ENCODE measurements around the gene DUSP10.

Gene DUSP10

DNA sequence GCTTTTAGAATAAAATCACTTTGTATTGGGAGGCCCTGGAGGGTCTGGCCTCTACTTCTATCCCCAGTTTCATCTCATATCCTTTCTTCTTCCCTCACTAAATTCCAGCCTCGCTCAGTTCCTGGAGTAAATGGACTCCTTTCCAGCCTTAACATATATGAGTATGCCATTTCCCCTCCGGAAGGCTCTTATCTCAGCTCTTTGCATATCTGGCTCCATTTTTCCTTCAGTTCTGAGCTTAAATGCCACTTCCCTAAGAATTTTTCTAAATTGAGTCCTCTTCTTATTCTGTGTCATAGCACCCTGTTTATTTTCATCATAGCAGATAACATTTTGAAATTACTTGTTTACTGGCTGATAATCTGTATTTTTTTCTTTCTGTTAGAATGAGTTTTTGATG lies 20.2 kb upstream of the DUSP10 start:
- DNase-seq, result no peak

DNA sequence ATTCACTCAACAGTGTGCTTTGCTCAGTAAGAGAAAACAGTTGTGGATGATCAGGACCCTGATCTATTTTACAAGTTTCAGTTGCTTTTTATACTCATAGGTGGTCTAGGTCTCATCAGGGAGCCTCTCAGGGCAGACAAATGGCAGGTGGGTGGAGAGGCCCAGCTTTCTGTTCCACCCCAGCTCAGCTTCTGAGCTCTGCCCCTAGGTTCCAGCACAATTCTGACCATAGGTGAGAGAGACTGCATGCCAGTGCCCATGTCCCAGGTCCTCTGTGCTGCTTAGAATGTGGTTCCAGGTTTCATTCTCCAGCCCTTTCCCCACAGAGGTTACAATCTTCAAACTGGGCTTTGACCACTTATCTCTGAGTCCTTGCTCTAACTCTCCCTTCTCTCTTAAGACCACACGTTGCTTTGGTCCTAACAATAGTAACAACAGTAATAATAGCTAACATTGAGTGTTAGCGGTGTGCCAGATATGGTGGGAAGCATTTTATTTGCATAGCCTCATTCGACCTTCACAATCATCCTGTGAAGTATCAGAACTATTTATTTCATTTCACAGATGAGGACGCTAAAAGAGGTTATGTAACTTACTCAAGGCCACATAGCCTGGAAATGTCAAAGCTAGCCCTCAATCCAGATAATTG lies 19.6 kb upstream of the DUSP10 start:
- no peak for DNase-seq

DNA sequence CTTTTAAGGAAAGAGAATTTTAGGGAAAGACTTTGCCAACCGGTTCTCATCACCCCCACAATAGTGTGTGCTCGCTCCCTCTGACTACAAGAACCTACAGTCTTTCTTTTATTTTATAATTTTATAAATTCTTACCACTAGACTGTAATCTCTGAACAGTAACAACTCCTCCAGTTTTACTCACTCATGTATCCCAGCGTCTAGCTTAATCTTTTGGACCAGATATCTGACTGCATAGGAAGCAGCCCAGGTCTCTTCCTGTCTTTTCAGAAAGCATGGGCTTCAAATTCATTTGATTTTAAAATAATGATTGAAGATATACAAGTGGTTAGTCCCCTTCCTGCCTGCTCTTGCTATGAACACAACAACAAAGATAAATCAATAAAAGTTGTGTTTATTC lies 19.0 kb upstream of the DUSP10 start:
- no peak for DNase-seq

DNA sequence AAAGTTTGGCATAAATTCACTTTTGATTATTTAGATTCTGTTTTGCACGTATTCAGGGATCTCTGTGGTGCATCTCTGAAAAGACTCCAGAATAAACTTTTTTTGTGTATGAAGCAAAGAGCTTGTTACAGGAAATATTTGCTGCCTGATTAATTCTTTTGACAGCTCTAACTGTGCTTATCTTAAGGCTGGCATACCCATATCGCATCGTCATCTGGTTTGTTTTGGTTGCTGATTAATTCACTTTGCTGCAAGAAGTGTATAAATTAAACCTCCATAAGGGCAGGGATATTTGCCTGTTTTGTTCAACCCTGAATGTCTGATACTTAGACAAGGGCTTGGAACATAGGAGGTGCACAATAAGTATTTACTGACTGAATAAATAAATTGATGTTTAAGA lies 17.5 kb upstream of the DUSP10 start:
- no peak for DNase-seq

DNA sequence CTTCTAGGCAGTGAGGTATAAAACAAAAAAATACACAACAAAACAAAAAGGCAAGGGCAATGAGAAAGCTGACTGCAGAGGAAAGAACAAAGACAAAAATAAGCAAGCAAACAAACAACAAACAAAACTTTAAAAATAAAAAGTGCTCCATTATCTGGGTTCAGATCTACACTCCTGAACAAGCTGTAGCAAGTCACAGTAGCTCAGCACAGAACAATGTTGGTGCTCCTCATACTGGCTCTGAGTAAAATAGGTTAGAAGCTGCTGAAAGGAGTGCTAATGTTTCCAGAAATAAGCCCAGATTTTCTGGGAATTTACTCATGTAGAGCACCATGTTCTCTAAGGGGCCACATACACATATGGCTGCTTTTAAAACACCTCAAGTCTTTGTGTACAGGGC lies 16.6 kb upstream of the DUSP10 start:
- no peak for DNase-seq

DNA sequence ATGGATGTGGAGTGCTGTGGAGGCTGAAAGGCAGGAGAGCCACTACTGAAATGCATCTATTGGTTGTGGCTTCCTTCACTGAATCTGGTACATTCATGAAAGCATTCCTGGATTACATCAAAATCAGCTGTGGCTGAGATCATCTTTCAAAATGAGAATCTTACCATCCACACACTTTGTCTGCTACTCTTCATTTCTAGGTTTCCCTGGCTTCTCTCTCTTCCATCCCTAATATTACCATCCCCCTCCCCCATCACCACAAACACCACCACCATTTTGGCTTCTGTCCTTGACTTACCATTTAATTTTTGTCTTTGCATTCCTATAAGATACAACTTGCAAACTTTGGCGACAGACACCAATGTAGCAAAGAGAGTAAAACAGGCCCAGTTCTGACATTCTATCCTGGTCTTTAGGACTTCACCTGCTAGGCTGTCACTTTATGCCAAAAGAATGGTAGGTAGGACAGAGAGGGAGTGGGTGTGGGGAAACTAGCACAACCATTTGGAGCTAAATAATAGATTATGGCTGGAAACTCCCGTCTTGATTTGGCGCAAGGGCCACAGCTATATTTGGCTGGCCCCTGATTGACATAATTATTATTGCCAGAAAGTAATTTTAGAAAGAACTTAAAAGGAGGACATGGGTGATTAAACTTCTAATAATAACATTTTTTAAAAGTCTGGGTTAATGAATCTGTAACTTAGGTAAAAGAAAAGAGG lies 15.1 kb upstream of the DUSP10 start:
- DNase-seq, result no peak

DNA sequence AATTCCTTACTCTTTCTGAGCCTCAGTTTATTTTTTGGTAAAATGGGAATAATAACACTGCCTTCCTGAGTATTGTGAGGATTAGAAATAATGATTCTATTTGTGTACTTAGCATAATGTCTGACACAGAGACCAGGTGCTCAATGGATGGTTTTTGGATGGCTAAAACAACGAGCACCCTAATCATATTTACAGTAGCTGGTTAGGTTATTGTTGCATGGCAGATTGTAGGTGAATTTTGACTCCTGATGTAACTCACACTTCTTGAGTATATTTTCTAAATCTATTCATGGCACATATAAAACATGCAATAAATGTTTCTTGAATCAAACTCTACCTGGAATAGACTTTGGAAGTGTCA lies 11.9 kb upstream of the DUSP10 start:
- no peak for DNase-seq

DNA sequence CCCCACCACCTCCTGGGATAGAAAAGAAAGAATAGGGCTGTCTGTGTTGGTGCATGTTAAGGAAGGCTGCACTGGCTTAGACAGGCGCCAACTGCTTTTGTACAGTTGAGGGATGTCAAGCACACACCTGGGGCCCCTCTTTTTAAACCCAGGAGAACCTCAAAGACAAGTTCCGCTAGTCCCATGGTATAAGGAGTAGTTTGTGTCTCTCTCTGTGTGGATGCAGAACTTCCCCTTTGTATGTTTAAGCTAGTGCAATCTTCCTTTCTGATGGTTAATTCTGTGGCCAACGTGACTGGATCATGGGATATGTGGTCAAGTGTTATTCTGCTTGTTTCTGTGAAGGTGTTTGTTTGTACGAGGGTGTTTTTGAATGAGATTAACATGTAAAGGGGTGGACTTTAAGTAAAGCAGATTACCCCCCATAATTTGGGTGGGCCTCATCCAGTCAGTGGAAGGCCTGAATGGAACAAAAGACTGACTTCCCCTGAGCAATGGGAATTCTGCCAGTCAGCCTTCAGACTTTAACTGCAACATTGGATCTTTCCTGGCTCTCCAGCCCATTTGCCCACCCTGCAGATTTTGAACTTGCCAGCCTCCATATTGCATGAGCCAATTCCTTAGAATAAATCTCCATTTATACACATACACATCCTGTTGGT lies 9.5 kb upstream of the DUSP10 start:
- DNase-seq, result no peak

DNA sequence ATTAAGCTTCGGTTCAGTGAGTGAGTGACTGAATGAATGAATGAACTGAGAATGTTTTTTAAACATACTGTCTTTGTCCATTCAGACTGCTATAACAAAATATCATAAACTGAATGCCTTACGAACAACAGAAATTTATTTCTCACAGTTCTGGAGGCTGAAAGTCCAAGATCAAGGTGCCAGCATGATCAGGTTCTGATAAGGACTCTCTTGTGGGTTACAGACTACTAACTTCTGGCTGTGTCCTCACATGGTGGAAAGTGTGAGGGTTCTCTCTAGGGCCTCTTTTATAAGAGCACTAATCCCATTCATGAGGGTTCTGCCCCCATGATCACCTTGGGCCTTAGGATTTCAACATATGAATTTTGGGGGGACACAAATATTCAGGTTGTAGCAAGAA lies 7.1 kb upstream of the DUSP10 start:
- DNase-seq, result no peak

DNA sequence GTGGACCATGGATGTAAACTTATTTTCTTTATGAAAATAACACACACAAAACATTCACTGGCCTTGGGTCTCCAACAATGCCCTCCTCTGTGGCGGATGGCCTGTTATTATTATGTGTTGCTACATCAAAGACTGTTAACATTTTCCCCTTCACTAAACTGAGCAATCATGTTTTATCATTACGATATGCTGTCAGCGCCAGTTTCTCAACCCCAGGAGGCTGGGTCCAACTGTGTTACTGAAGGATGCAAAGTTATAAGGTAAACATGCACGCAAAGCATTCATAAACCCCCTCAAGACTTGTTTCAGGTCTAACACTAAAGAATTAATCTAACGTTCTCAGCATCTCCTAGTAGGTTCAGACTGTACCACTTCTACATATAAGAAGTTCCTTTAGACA lies 6.0 kb upstream of the DUSP10 start:
- no peak for DNase-seq

DNA sequence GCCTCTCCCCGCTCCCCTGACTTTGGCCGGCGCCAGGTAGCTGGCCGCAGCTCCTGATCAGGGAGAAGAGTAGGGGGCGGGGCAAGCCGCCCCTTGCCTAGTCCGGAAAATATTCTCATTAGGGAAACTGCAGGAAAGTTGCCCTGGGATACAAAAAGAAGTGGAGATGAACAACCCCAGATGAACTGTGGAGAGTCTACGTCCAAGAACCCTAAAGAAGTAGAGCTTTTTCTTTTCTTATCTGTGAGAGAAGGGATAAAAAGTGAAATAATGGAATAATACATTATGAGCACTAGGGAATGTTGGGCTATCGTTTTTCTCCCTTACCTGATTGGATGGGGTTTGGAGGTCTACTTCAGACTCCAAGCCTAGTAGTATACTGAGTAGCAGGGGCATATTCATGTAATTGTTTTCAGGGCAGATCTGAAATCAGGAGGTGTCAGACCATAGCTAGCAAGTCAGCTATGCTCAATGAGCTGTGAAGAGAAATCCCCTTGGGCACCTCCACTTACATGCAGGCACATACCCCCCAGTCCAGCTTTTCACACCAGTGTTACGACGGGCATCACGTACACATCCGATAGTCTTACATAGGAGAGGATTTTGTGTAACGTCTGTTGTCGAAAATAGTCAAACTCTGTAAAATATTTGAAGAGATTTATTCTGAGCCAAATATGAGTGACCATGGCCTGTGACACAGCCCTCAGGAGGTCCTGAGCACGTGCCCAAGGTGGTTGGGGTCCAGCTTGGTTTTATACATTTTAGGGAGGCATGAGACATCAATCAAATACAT lies 1.7 kb upstream of the DUSP10 start:
- no peak for DNase-seq

DNA sequence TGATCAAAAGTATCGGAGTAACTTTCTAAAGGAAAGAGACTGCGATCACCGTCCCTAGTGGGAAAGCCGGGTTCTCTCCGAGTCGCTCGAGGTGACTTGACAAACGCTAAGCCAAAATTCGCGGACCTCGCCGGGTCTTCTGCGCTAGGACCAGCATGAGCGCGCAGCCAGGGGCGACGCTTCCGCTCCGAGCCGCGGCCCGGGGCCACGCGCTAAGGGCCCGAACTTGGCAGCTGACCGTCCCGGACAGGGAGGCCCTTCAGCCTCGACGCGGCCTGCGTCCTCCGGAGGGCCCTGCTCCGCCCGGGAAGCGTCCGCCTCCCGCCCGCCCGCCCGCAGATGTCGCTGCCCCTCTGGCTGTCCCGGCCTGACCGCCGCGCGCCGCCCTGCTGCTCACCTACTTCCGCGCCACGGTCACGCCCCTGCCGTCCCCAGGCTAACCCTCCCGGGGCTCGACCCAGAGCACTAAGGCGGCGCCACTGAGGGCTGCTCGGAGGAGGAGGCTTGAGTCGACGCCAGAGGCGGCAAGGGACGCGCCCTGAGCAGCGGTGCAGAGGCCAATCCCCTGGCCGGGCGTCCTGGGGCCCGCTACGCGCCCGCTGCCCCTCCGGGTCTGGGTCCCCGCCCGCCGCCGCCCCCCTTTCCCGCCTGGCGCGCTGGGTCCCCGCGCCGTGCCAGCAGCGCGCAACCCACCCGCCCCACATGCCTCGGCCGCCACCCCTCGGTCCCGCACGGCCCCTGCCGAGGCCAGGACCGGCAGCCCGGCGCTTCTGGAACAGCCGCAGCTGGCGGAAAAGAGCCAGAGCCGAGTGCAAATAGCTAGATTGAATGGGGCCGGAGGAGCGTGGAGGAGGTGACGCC lies 896 bp upstream of the DUSP10 start:
- peak; percentile 86 for DNase-seq

DNA sequence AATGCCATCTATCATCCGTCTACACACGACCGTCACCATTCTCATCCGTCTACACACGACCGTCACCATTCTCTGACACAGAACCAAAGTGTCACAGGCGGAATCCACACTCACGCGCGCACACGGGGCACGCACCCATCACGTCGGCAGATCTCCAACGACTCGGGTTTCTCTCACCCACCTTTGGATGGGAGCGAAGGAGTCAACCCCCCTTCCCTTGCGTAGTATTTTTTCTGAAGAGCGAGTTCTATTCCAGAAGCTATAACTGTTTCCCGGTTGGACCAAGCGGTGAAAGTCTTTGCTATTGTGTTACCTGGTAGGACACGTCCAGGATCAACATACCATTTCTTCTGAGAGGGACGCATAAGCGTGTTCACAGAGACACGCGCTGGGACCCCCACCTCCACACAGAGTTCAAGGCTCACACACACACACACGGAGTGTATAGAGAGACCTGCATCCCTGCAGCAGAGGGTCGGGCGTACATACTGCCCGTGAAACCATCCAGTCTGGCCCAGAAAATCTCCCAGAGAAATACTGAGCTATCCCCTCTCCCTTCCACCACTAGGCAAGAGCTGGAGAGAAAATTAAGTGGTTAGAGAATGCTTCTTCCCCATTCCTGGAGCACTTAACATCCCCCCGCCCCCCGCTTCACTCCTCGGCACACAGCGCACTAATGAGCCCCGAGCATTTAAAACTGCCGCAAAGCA lies 741 bp downstream of the DUSP10 start:
- DNase-seq, result peak; percentile 70

DNA sequence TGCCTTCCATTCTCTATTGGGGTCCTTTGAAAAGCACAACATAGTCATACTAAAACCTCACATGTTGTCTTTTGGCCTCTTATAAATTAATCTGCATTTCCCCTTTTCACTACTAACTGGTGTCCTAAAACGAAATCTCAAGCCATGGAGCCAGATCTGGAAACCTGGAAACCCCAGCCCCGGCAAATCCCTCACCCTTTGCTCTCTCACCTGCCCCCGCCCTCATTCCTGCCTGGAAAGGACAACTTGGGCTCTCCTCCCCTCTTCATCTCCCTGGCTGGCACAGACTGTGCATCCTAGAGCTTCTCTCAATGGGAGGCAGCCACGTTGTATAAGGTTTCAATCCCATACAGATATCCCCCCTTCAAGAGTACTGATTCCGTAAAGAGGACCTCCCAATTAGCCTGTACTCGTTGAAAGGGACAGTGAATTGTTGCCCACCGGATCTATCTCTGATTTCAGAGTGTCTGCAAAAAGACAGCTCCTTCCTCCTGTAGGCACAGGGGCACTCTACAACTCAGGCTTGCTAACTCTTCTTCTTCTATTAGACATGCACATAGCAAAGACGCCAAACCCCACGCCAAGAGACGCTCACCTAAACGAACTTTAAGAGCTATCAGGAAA lies 1.4 kb downstream of the DUSP10 start:
- no peak for DNase-seq

DNA sequence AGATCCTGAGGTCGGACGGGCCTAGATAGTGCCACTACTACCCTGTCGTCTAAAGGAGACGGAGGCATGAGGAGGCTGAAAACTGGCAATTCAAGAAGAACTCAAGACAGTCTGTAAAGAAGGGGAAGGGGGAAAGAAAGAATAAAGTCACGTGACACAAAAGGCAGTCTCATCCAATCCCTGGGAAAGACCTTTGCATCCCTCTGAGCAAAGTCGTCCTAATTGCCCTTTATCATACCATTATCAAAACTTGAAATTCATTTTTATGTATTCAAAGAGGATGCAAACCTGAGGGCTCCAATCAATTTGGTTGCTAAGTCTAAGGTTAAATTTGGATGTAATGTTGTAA lies 2.2 kb downstream of the DUSP10 start:
- DNase-seq, result no peak

DNA sequence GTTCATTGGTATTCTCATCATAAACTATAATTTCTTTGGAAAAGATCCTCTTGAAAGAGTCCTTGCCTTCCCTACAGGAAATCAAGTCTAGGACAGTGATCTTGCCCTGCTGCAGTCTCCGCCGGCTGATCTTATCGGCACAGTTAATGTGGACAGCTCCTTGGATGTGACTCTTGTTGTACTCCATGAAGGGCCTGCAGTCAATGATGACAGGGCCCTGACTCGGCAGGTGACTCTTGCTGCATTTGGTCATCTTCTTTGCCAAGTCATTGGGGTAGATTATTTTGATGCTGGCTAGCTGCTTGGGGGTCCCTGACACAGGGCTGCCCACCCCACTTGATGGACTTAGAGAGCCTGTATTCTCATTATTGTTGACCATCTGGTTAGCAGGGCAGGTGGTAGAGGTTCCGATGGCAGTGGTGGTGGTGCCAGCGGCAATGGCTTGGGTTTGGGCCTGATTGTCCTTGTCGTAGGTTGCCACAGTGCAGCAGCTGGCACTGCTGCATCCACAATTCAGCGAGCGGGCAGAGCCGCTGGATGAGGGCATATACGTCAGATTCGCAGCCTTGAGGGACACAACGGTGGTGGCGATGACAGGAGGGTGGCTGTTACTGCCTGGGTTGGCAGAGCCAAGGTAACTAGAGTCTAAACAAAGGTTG lies 2.7 kb downstream of the DUSP10 start:
- DNase-seq, result no peak

DNA sequence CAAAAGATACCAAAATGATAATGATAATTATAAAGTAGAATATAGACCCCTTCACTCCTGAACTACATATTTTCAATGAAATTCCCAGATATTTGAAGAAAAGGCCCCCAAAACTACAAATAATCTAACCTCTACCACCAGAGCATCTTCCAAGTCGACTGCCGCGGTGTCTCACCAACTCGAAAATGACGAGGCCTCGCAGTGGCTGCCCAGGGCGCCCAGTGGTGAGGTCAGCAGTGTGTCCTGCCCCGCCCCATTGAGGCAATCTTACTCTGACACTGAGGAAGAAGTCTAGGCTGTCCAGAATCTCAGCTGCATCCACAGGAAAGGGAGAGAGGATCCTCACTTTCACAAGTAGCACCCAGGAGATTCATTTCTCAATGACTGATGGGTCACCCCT lies 5.2 kb downstream of the DUSP10 start:
- DNase-seq, result no peak

DNA sequence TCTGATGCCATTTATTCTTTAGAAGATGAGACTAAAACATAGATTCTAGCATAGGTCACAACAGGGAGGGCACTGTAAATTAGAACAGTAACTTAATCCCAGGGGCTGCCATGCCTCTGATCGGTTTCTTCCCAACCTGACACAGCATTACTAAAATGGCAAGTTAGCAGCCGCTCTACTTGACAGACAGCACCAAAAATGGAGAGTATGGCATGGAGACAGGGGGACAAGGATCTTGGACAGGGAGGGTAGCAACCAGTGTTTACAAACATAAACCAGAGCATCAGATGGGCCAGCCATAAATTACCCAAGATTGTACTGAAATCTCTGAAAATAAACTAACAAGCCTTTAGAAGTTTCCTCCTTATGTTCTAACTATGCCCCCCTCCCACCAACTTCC lies 5.9 kb downstream of the DUSP10 start:
- no peak for DNase-seq

DNA sequence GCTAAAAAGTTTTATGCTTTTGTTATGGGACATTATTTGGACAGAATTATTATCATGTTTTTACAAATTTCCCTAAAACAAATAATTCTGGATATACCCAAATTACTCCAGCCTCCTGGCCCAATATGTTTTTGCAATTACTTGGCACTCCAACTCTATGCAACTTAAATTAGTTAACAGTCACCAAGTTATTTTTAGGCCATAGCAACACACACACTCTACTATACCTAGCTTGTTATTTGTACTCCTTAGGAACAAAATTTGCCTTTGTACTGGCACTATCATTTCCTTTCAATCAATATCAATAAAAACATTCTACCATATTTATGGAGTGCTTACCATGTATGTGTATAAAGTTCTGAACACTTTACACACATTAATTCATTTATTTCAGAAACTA lies 7.7 kb downstream of the DUSP10 start:
- DNase-seq, result no peak

DNA sequence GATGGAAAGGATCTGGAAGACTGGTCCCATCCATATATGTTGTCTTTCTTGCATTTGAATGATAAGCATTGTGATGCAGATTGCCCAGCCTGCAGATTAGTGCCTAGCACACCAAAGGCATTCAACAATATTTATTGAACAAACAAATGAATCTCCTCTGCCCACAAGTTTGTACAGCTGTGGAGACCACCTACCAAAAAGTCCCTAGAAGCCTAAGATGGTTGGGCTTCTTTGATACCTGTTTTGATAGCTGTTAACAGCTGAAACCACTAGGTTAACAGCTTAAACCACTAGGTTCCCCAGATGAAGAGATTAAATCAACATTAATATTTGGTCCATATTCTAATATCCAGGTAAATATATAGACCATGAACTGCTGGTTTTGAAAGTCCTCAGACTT lies 9.8 kb downstream of the DUSP10 start:
- DNase-seq, result no peak

DNA sequence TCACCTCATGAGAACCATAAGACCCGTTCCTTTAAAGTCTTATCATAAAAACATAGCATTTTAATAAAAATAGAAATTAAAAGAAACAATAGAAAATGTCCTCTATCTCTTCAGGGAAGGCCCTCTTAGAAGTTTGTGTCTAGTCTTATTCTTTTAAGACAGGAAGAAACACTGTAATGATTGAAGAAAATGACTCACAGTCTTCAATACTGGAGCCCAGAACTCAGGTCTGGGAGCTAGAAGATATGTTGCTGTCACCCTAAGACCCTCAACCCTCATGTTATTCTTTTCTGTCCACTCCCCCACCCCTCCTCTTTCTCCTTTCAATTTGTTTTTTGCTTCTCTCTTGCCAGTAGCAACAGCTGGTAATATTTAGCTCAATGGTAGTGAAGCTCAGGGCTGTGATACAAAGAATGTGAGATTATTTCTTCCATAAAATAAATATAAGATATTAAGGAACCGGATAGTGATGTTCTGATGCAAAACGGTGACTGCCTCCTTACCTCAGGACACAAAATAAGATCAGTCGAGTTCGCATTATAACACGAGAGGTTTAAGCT lies 12.0 kb downstream of the DUSP10 start:
- DNase-seq, result no peak

All from right forelimb (tissue), 1 donor.